AG04450 (cell line): ENCODE data around the gene ATP6V0B. TPM values are rescaled to one million over a fixed set of nuclear protein-coding genes. Genes with fewer than 3 reads are reported as not detected.
A peak's percentile ranks its signal among the peaks of the same experiment; 100 is the strongest.

ENCODE experiments used
- CTCF ChIA-PET: fragments of 300-600, 350-600 bp; formaldehyde crosslinking; extraction: SDS; loops from one replicate; lab custom pipeline; 2022; ENCODE audit warnings: antibody characterized with exemption, inconsistent platforms; lab: Charles Lee
- POLR2A ChIA-PET: fragments of 350-600 bp; formaldehyde crosslinking; extraction: SDS; loops from one replicate; lab custom pipeline; 2021; ENCODE audit warnings: antibody characterized with exemption, inconsistent platforms; lab: Yijun Ruan, JAX
- DNase-seq: peaks from one replicate; pipeline ENCODE4 v3.0.0-alpha.2; 2011; ENCODE audit warnings: low read depth, low spot score
- H3K27ac ChIP-seq: one replicate; pipeline ENCODE4 v1.5.1; 2012; ENCODE audit warnings: low read depth, low read length, control low read depth
- H3K27me3 ChIP-seq: one replicate; pipeline ENCODE4 v1.6.0; 2012; ENCODE audit warnings: low read length; ENCODE audit not compliant: control insufficient read depth, insufficient read depth
- H3K4me3 ChIP-seq: 2 replicates; pipeline ENCODE4 v1.5.1; 2011; ENCODE audit warnings: mild to moderate bottlenecking, low read depth, low read length, control low read depth
- H3K9me3 ChIP-seq: 2 replicates; pipeline ENCODE4 v1.5.1; 2012; ENCODE audit warnings: low read length; ENCODE audit not compliant: control insufficient read depth, insufficient read depth
- CTCF ChIP-seq: IDR thresholded peaks from 2 replicates; pipeline ENCODE4 v1.5.1; 2011; ENCODE audit warnings: low read depth, low read length, control low read depth, inconsistent platforms
- polyA plus RNA-seq: library from polyadenylated mRNA; depleted of rRNA; stranded (reverse); fragments of >200 nt; gene quantifications from 2 replicates; pipeline ENCODE4 v1.2.3, GENCODE V29; 2011

The ATP6V0B gene
- polyA plus RNA-seq, 1 experiment, result 130 TPM

- DNase-seq, result no peak
- H3K4me3 ChIP-seq, result peak overlapping the region; percentile 94
- H3K9me3 ChIP-seq, result no peaks in the 10 kb centered on the region; the same call in none of the 2 replicates
- CTCF ChIA-PET, result interaction anchor here (1.2 to 2.2 kb wide), 3 partner anchors 25 to 207 kb away, joined by 3 to 12 read pairs (median 6); no protein-coding TSS in a partner anchor
- POLR2A ChIA-PET, result interaction anchor here (1.1 kb wide), 1 partner anchor 23 kb away, joined by 3 read pairs; the partner anchor contains the start of gene IPO13
- no peak overlapping the region for H3K27ac ChIP-seq
- no peaks in the 10 kb centered on the region for H3K27me3 ChIP-seq
- no peak for TF ChIP-seq CTCF
Measured at GRCh38 chr1:43970502-43970901, 4.3 kb upstream of the ATP6V0B start.

- ChIA-PET CTCF (interaction anchor here (1.2 to 2.2 kb wide), 3 partner anchors 25 to 207 kb away, joined by 3 to 12 read pairs (median 6); no protein-coding TSS in a partner anchor), POLR2A (no interaction called here)
- Histone ChIP-seq H3K4me3 (peak overlapping the region; percentile 94), H3K27ac (no peak overlapping the region), H3K27me3 (no peaks in the 10 kb centered on the region), H3K9me3 (no peaks in the 10 kb centered on the region; the same call in none of the 2 replicates)
- no peak for TF ChIP-seq CTCF
- DNase-seq, result no peak
Measured at GRCh38 chr1:43970911-43971310, 3.8 kb upstream of the ATP6V0B start.

- Histone ChIP-seq H3K4me3 (no peak overlapping the region), H3K9me3 (no peaks in the 10 kb centered on the region; the same call in none of the 2 replicates), H3K27me3 (no peaks in the 10 kb centered on the region), H3K27ac (no peak overlapping the region)
- TF ChIP-seq CTCF, result no peak
- no peak for DNase-seq
- POLR2A ChIA-PET, result no interaction called here
- CTCF ChIA-PET, result interaction anchor here (2.0 to 2.2 kb wide), 2 partner anchors 37 to 208 kb away, joined by 6 to 12 read pairs; no protein-coding TSS in a partner anchor
Measured at GRCh38 chr1:43971336-43971980, 3.3 kb upstream of the ATP6V0B start.

GRCh38 chr1:43973981-43974442 is 748 bp upstream of the ATP6V0B start:
- no peak for DNase-seq
- Histone ChIP-seq H3K27ac (peak overlapping the region; percentile 52), H3K4me3 (peak overlapping the region; percentile 86), H3K9me3 (no peaks in the 10 kb centered on the region; the same call in none of the 2 replicates), H3K27me3 (no peaks in the 10 kb centered on the region)
- CTCF ChIA-PET, result interaction anchor here (0.8 to 1.0 kb wide), 2 partner anchors 28 to 32 kb away, joined by 3 to 5 read pairs; no protein-coding TSS in a partner anchor
- no peak for TF ChIP-seq CTCF
- POLR2A ChIA-PET, result interaction anchor here (1.4 kb wide), 1 partner anchor 18 kb away, joined by 3 read pairs; the partner anchor contains the start of gene CCDC24
